HCT116 (cell line): ENCODE measurements around the gene SCFD2.

ENCODE experiments used
- EZH2 ChIP-seq: fragments of 200-600 bp; sonication (generic); IDR thresholded peaks from 2 replicates; pipeline ENCODE4 v1.6.1; 2017; ENCODE audit warnings: antibody characterized with exemption, mixed run types
- EZH2phosphoT487 ChIP-seq: fragments of 200-600 bp; IDR thresholded peaks from 2 replicates; pipeline ENCODE4 v1.6.1; 2018; ENCODE audit warnings: antibody characterized with exemption, borderline replicate concordance
- YY1 ChIP-seq: IDR thresholded peaks from 2 replicates; pipeline ENCODE4 v1.6.1; 2011; ENCODE audit warnings: low read length, low read depth, moderate library complexity, mild to moderate bottlenecking; ENCODE audit not compliant: insufficient replicate concordance; ENCODE audit errors: extremely low read depth
- TF ChIP-seq, protein P1 (sequence below), 3 experiments: fragments of 200-600 bp in 1 of 3; sonication (generic) in 1 of 3; IDR thresholded peaks in 2 of 3; conservative IDR thresholded peaks in 1 of 3; 2 replicates each; pipeline ENCODE4 v1.5.1; 2012 to 2017; ENCODE audit warnings: low read depth in 2 of 3, low read length in 2 of 3, antibody characterized with exemption in 1 of 3, borderline replicate concordance in 1 of 3, control low read depth in 1 of 3, mild to moderate bottlenecking in 1 of 3, mixed read lengths in 1 of 3, mixed run types in 1 of 3, moderate library complexity in 1 of 3; ENCODE audit not compliant: insufficient read depth in 1 of 3

DNA sequence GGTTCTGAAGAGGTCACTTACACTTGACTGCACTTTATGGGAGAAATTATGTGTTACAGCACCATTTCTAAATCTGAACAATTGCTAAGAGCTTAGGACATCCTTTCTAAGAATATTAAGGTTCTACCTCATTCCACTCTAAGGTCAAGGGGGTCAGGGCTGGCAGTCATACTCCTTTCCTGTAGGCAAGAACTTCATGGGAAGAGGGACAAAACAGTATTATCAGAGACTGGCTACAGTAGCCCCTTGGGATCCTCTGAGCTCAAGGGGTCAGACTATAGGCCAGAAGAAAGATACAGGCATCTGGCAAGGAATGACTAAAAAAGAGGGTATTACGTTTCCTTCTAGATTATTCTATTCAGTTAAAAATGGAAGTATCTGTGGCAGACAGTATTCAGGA is 388.6 kb downstream of the SCFD2 start:
- no peak for TF ChIP-seq YY1
- no peak for TF ChIP-seq EZH2phosphoT487
- TF ChIP-seq, protein P1, sequence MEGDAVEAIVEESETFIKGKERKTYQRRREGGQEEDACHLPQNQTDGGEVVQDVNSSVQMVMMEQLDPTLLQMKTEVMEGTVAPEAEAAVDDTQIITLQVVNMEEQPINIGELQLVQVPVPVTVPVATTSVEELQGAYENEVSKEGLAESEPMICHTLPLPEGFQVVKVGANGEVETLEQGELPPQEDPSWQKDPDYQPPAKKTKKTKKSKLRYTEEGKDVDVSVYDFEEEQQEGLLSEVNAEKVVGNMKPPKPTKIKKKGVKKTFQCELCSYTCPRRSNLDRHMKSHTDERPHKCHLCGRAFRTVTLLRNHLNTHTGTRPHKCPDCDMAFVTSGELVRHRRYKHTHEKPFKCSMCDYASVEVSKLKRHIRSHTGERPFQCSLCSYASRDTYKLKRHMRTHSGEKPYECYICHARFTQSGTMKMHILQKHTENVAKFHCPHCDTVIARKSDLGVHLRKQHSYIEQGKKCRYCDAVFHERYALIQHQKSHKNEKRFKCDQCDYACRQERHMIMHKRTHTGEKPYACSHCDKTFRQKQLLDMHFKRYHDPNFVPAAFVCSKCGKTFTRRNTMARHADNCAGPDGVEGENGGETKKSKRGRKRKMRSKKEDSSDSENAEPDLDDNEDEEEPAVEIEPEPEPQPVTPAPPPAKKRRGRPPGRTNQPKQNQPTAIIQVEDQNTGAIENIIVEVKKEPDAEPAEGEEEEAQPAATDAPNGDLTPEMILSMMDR (IDR thresholded peaks at IDR 0.05 in 2 of 3, conservative IDR thresholded peaks at IDR 0.05 in 1 of 3; ENCODE audit: borderline replicate concordance in 1 of 3, insufficient read depth in 1 of 3, low read depth in 2 of 3, low read length in 2 of 3), result no peak
- no peak for TF ChIP-seq EZH2
